H1 (cell line): ENCODE measurements around the gene EME2. TPM values are rescaled to one million over a fixed set of nuclear protein-coding genes. Genes with fewer than 3 reads are reported as not detected.

Experiments used
- CTCF ChIA-PET: fragments of 300-600 bp; sonication (Branson Sonifier 250); formaldehyde crosslinking; loops from one replicate; lab custom pipeline; 2021; ENCODE audit not compliant: partially characterized antibody; lab: Charles Lee
- POLR2A ChIA-PET: fragments of 300-600 bp; sonication (Branson Sonifier 250); formaldehyde crosslinking; loops from one replicate; lab custom pipeline; 2021; ENCODE audit warnings: inconsistent platforms; ENCODE audit not compliant: partially characterized antibody; lab: Charles Lee
- DNase-seq, 2 experiments: peaks; one replicate each; pipeline versions ENCODE4 v3.0.0 to v3.0.0-alpha.2; 2010 to 2022; ENCODE audit warnings: low spot score in 2 of 2, low read depth in 1 of 2, mixed read lengths in 1 of 2
- FAIRE-seq: peaks from 2 replicates; lab custom pipeline; 2011; peaks lifted over from hg19 to GRCh38; lab: Jason Lieb, UNC
- H2AFZ ChIP-seq: 2 replicates; pipeline ENCODE4 v1.8.1; 2012; ENCODE audit warnings: low read length, inconsistent platforms
- H2AK5ac ChIP-seq: 2 replicates; pipeline ENCODE4 v1.6.1; 2013; ENCODE audit warnings: low read depth, low read length
- H2BK120ac ChIP-seq: replicated peaks from 2 replicates; pipeline ENCODE3; 2013; ENCODE audit warnings: low read depth, low read length, inconsistent platforms
- H2BK12ac ChIP-seq: 2 replicates; pipeline ENCODE4 v1.6.1; 2013; ENCODE audit warnings: low read depth, low read length
- H2BK15ac ChIP-seq: 2 replicates; pipeline ENCODE4 v1.6.1; 2013; ENCODE audit warnings: low read length
- H2BK20ac ChIP-seq: 2 replicates; pipeline ENCODE4 v1.6.1; 2013; ENCODE audit warnings: low read length
- H2BK5ac ChIP-seq: 2 replicates; pipeline ENCODE4 v1.6.1; 2013; ENCODE audit warnings: low read depth, low read length
- H3K14ac ChIP-seq: 2 replicates; pipeline ENCODE4 v1.6.1; 2013; ENCODE audit warnings: inconsistent platforms; ENCODE audit not compliant: insufficient read length
- H3K18ac ChIP-seq: 2 replicates; pipeline ENCODE4 v1.6.1; 2013; ENCODE audit warnings: low read length; ENCODE audit errors: extremely low read depth
- H3K23ac ChIP-seq: 2 replicates; pipeline ENCODE4 v1.6.1; 2013; ENCODE audit warnings: inconsistent platforms; ENCODE audit not compliant: insufficient read length
- H3K23me2 ChIP-seq: 2 replicates; pipeline ENCODE4 v1.6.1; 2013; ENCODE audit warnings: low read depth, low read length
- H3K27ac ChIP-seq: 2 replicates; pipeline ENCODE4 v1.6.1; 2011; ENCODE audit warnings: low read depth, low read length, inconsistent platforms
- H3K27me3 ChIP-seq, 4 experiments: replicated peaks in 1 of 4; 1 replicate in 1 of 4; 2 replicates in 3 of 4; pipeline versions ENCODE4 v1.6.1 to v1.8.1; 2011 to 2013; ENCODE audit warnings: low read length in 3 of 4, mild to moderate bottlenecking in 3 of 4, inconsistent platforms in 2 of 4, mixed read lengths in 2 of 4, moderate library complexity in 1 of 4; ENCODE audit not compliant: control insufficient read depth in 3 of 4, insufficient read depth in 3 of 4; ENCODE audit errors: extremely low read depth in 1 of 4
- H3K36me3 ChIP-seq, 4 experiments: 2 replicates each; pipeline versions ENCODE4 v1.6.1 to v1.8.1; 2011 to 2013; ENCODE audit warnings: mild to moderate bottlenecking in 4 of 4, low read length in 3 of 4, moderate library complexity in 2 of 4, control low read depth in 1 of 4, inconsistent platforms in 1 of 4; ENCODE audit not compliant: insufficient read depth in 4 of 4, control insufficient read depth in 2 of 4
- H3K4ac ChIP-seq: replicated peaks from 2 replicates; pipeline ENCODE3; 2013; ENCODE audit warnings: low read length, low read depth, mixed read lengths, inconsistent platforms; ENCODE audit not compliant: insufficient read length
- H3K4me1 ChIP-seq, 4 experiments: replicated peaks in 1 of 4; 1 replicate in 1 of 4; 2 replicates in 3 of 4; pipeline versions ENCODE4 v1.6.1 to v1.8.1; 2011 to 2013; ENCODE audit warnings: low read length in 3 of 4, inconsistent platforms in 2 of 4, mixed read lengths in 1 of 4; ENCODE audit not compliant: insufficient read depth in 4 of 4, control insufficient read depth in 3 of 4
- H3K4me2 ChIP-seq, 2 experiments: 2 replicates each; pipeline versions ENCODE4 v1.6.1 to v1.8.1; 2011 to 2013; ENCODE audit warnings: low read depth in 2 of 2, low read length in 2 of 2, control low read depth in 1 of 2, inconsistent platforms in 1 of 2, mild to moderate bottlenecking in 1 of 2; ENCODE audit not compliant: insufficient read depth in 1 of 2
- H3K4me3 ChIP-seq, 4 experiments: fragments of 200-600, 300-600 bp in 1 of 4; sonication (generic), shearing (Covaris generic), sonication (Bioruptor Twin) in 1 of 4; 2 replicates each; pipeline versions ENCODE4 v1.5.1 to v1.8.1; 2011 to 2016; ENCODE audit warnings: low read length in 4 of 4, low read depth in 3 of 4, control low read depth in 2 of 4, inconsistent platforms in 2 of 4, mild to moderate bottlenecking in 2 of 4, mixed read lengths in 1 of 4, moderate library complexity in 1 of 4; ENCODE audit not compliant: insufficient read depth in 2 of 4; ENCODE audit errors: extremely low read depth in 1 of 4
- H3K56ac ChIP-seq: replicated peaks from 2 replicates; pipeline ENCODE3; 2013; ENCODE audit warnings: low read depth, mild to moderate bottlenecking, mixed read lengths, low read length, inconsistent platforms; ENCODE audit not compliant: insufficient read length
- H3K79me1 ChIP-seq: 2 replicates; pipeline ENCODE4 v1.6.1; 2013; ENCODE audit warnings: low read depth, low read length, control low read depth
- H3K79me2 ChIP-seq, 2 experiments: 2 replicates each; pipeline versions ENCODE4 v1.6.1 to v1.8.1; 2012 to 2013; ENCODE audit warnings: low read length in 2 of 2, mild to moderate bottlenecking in 2 of 2, inconsistent platforms in 1 of 2; ENCODE audit not compliant: insufficient read depth in 2 of 2, control insufficient read depth in 1 of 2
- H3K9ac ChIP-seq, 4 experiments: replicated peaks in 1 of 4; 1 replicate in 1 of 4; 2 replicates in 3 of 4; pipeline versions ENCODE4 v1.6.1 to v1.8.1; 2011 to 2013; ENCODE audit warnings: low read depth in 3 of 4, low read length in 3 of 4, control low read depth in 2 of 4, mild to moderate bottlenecking in 2 of 4, moderate library complexity in 2 of 4, inconsistent platforms in 1 of 4; ENCODE audit errors: extremely low read depth in 1 of 4
- H3K9me3 ChIP-seq, 2 experiments: 2 replicates each; pipeline versions ENCODE4 v1.6.1 to v1.8.1; 2012 to 2013; ENCODE audit warnings: mild to moderate bottlenecking in 2 of 2, moderate library complexity in 2 of 2, control low read depth in 1 of 2, inconsistent platforms in 1 of 2, low read depth in 1 of 2, low read length in 1 of 2, mixed read lengths in 1 of 2; ENCODE audit not compliant: insufficient read depth in 2 of 2
- H4K20me1 ChIP-seq, 2 experiments: replicated peaks in 1 of 2; 2 replicates each; pipeline versions ENCODE3 to v1.8.1; 2011 to 2013; ENCODE audit warnings: inconsistent platforms in 2 of 2, low read length in 2 of 2, mild to moderate bottlenecking in 1 of 2; ENCODE audit not compliant: insufficient read depth in 2 of 2, control insufficient read depth in 1 of 2
- H4K5ac ChIP-seq: 2 replicates; pipeline ENCODE4 v1.6.1; 2013; ENCODE audit warnings: low read length, low read depth, mixed read lengths, inconsistent platforms; ENCODE audit not compliant: insufficient read length
- H4K8ac ChIP-seq: 2 replicates; pipeline ENCODE4 v1.8.0; 2013; ENCODE audit warnings: mild to moderate bottlenecking, moderate library complexity, low read length, inconsistent platforms; ENCODE audit not compliant: insufficient read depth; ENCODE audit errors: extremely low read depth
- H4K91ac ChIP-seq: replicated peaks from 2 replicates; pipeline ENCODE3; 2013; ENCODE audit warnings: low read length, mixed read lengths, inconsistent platforms; ENCODE audit not compliant: insufficient read length
- BCL11A ChIP-seq, 2 experiments: IDR thresholded peaks; one replicate each; pipeline ENCODE4 v1.6.1; 2011; ENCODE audit warnings: low read depth in 2 of 2, low read length in 2 of 2, mild to moderate bottlenecking in 2 of 2
- EP300 ChIP-seq, 2 experiments: IDR thresholded peaks; 1 replicate in 1 of 2; 2 replicates in 1 of 2; pipeline ENCODE4 v1.6.1; 2011 to 2012; ENCODE audit warnings: low read depth in 2 of 2, low read length in 2 of 2, mild to moderate bottlenecking in 2 of 2, borderline replicate concordance in 1 of 2, inconsistent platforms in 1 of 2, moderate library complexity in 1 of 2
- GABPA ChIP-seq: IDR thresholded peaks from 2 replicates; pipeline ENCODE4 v1.6.1; 2011; ENCODE audit warnings: mild to moderate bottlenecking, low read length, moderate library complexity, borderline replicate concordance; ENCODE audit not compliant: insufficient read depth
- HDAC6 ChIP-seq: IDR thresholded peaks from one replicate; pipeline ENCODE4 v1.7.1; 2012; ENCODE audit warnings: low read depth, mild to moderate bottlenecking, inconsistent platforms, low read length, moderate library complexity
- SP4 ChIP-seq: IDR thresholded peaks from 2 replicates; pipeline ENCODE4 v1.6.1; 2012; ENCODE audit warnings: low read length, inconsistent platforms
- WGBS, 2 experiments: shearing (Covaris generic) in 1 of 2; methylation state at CpG; one replicate each; pipeline versions ENCODE4 v1.1.6 to v1.1.7; 2013 to 2015; ENCODE audit warnings: low lambda C conversion rate in 2 of 2, mixed read lengths in 2 of 2, inconsistent platforms in 1 of 2, low coverage in 1 of 2, missing lambda C conversion rate in 1 of 2; ENCODE audit not compliant: insufficient replicate concordance in 2 of 2, insufficient coverage in 1 of 2, insufficient read length in 1 of 2; ENCODE audit errors: extremely low coverage in 1 of 2, missing lambda C conversion rate in 1 of 2; 5-methylcytosine and 5-hydroxymethylcytosine counted together
- polyA plus RNA-seq, 7 experiments: library from polyadenylated mRNA; depleted of rRNA in 3 of 7; stranded (reverse) in 5 of 7; unstranded in 2 of 7; fragments of >200 nt in 5 of 7; fragments of 200-250 nt in 2 of 7; gene quantifications; 1 replicate in 5 of 7; 2 replicates in 1 of 7; 4 replicates in 1 of 7; pipeline versions ENCODE4 v1.2.1 to v1.2.3, GENCODE V29; 2011 to 2013; ENCODE audit warnings: missing spikeins in 2 of 7, mixed read lengths in 2 of 7
- total RNA-seq: library from RNA; stranded (reverse); fragmentation: NEBNext Ultra II Directional; extraction: Animal tissue kit (Norgen Biotek cat#: 25700); gene quantifications from 2 replicates; pipeline ENCODE4 v1.2.1, GENCODE V29; 2021
- TF ChIP-seq, protein P1 (sequence below): IDR thresholded peaks from 2 replicates; pipeline ENCODE4 v1.6.1; 2012; ENCODE audit warnings: inconsistent platforms

EME2 gene
- total and polyA plus RNA-seq, 2 of the 8 experiments (the other 6 are each of a cell fraction or from before 2014, with no cell fraction given), result 13.1 to 19.7 TPM

DNA sequence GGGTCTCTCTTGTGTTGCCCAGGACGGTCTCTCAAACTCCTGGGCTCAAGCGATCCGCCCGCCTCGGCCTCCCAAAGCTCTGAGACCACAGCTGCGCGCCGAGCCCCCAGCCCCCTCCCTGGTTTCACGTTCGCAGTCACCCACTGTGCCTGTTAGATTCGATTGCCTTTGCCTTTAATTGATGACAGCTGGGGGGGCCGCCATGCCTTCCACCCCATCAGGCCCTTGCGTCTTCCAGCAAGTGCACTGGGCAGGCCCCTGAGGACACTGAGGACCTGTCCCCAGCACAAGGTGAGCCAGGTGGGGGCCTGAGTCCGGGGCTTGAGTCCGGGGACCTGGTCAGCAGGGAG is 17.6 kb downstream of the EME2 start:
- DNase-seq, result no peak
- Histone ChIP-seq H3K4me1 (no peaks in the 10 kb centered on the region), H3K14ac (no peak overlapping the region), H3K9me3 (no peaks in the 10 kb centered on the region; a peak in 1 of 4 replicates), H4K91ac (no peak overlapping the region), H3K79me1 (peaks cover 9% of the 10 kb centered on the region), H3K23me2 (no peaks in the 10 kb centered on the region), H3K4me3 (no peak overlapping the region), H4K20me1 (peaks cover 13 to 15% of the 10 kb centered on the region in 2 experiments), H3K79me2 (peaks cover 0 to 16% of the 10 kb centered on the region in 2 experiments; a peak in 2 of 4 replicates), H3K27ac (no peak overlapping the region), H3K56ac (no peak overlapping the region), H3K4me2 (no peak overlapping the region), H2AFZ (no peak overlapping the region), H4K5ac (no peak overlapping the region), H3K36me3 (peaks cover 0 to 44% (median 2%) of the 10 kb centered on the region in 4 experiments; a peak in 4 of 8 replicates), H3K4ac (no peak overlapping the region), H3K23ac (no peak overlapping the region), H2BK12ac (no peak overlapping the region), H2BK15ac (no peak overlapping the region), H2BK5ac (no peak overlapping the region), H3K18ac (no peak overlapping the region), H3K9ac (no peak overlapping the region), H3K27me3 (no peaks in the 10 kb centered on the region), H2AK5ac (no peak overlapping the region), H4K8ac (no peak overlapping the region), H2BK20ac (no peak overlapping the region), H2BK120ac (no peak overlapping the region)
- 85% methylated on average over 15 of the region's 15 CpGs; no CpG with 5 or more reads in 1 of the 2 experiments for WGBS, 2 experiments
- TF ChIP-seq HDAC6, result no peak
- no peak for TF ChIP-seq BCL11A (IDR thresholded peaks at IDR 0.05; ENCODE audit: low read depth in 2 of 2, low read length in 2 of 2)
- TF ChIP-seq SP4, result no peak
- TF ChIP-seq GABPA, result no peak
- no peak for TF ChIP-seq EP300 (IDR thresholded peaks at IDR 0.05; ENCODE audit: borderline replicate concordance in 1 of 2, low read depth in 2 of 2, low read length in 2 of 2)
- TF ChIP-seq, protein P1, sequence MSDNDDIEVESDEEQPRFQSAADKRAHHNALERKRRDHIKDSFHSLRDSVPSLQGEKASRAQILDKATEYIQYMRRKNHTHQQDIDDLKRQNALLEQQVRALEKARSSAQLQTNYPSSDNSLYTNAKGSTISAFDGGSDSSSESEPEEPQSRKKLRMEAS, result no peak
- CTCF ChIA-PET, result interaction anchor here (0.5 kb wide), 1 partner anchor 1047 kb away, joined by 3 read pairs; no protein-coding TSS in a partner anchor
- POLR2A ChIA-PET, result interaction anchor here (1.4 to 4.2 kb wide), 2 partner anchors 11 to 15 kb away, joined by 3 to 26 read pairs; no protein-coding TSS in a partner anchor
- FAIRE-seq, result no peak
